DOHH2 (cell line): ENCODE measurements around the gene MYO7B.

Experiments
- EZH2phosphoT487 ChIP-seq: fragments of 200-600 bp; sonication (generic); IDR thresholded peaks from 2 replicates; pipeline ENCODE4 v1.6.1; 2017; ENCODE audit warnings: borderline replicate concordance, mild to moderate bottlenecking, antibody characterized with exemption, low read length, moderate library complexity, mixed read lengths
- TF ChIP-seq, protein P1 (sequence below): fragments of 200-600 bp; sonication (generic); IDR thresholded peaks from one replicate; pipeline ENCODE4 v1.5.1; 2014; ENCODE audit warnings: antibody characterized with exemption, mild to moderate bottlenecking, low read depth, low read length; ENCODE audit not compliant: poor library complexity, severe bottlenecking

DNA sequence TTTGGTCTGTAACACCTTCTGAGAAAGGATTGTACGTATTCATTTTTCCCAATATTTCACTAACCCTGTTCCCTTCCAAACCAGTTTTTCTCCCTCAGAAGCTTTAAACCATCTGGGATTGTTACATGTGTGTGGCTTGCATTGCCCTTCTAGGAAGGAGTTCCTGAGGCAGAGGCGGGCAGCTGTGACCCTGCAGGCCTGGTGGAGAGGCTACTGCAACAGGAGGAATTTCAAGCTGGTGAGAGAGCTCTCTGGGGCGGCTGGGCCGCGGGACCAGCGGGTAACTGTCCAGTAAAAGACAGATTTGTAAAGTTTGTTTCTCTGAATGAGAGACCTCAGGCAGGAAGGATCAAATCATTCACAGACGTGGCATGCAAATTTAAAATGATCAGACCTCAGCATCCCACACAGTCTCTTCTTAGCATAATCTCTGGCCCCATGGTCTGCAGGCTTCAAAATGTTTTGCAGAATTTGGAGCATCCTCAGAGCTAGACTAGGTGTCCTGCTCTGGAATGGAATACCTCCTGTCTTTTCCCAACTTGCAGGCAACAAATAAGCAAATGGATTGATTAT lies 70.3 kb downstream of the MYO7B start:
- TF ChIP-seq, protein P1, sequence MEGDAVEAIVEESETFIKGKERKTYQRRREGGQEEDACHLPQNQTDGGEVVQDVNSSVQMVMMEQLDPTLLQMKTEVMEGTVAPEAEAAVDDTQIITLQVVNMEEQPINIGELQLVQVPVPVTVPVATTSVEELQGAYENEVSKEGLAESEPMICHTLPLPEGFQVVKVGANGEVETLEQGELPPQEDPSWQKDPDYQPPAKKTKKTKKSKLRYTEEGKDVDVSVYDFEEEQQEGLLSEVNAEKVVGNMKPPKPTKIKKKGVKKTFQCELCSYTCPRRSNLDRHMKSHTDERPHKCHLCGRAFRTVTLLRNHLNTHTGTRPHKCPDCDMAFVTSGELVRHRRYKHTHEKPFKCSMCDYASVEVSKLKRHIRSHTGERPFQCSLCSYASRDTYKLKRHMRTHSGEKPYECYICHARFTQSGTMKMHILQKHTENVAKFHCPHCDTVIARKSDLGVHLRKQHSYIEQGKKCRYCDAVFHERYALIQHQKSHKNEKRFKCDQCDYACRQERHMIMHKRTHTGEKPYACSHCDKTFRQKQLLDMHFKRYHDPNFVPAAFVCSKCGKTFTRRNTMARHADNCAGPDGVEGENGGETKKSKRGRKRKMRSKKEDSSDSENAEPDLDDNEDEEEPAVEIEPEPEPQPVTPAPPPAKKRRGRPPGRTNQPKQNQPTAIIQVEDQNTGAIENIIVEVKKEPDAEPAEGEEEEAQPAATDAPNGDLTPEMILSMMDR: no peak
- TF ChIP-seq EZH2phosphoT487: no peak
